ENCODE data around the gene KLHL14.

- no peak for TF ChIP-seq EZH2 (IDR thresholded peaks at IDR 0.05)
- TF ChIP-seq CTCF (IDR thresholded peaks at IDR 0.05): no peak
Observed at GRCh38 chr18:32695534-32695933, 77.3 kb downstream of the KLHL14 start.

All from neural progenitor cell (in vitro differentiated cells).